Heart left ventricle (tissue), 16 donors: ENCODE results near the gene CAMTA1. TPM values are rescaled to one million over a fixed set of nuclear protein-coding genes. Genes with fewer than 3 reads are reported as not detected.

Experiments used
- ATAC-seq, 4 donors: fragments of 200-7000 bp; cut with Tn5 transposase; one replicate each; pipeline ENCODE4 v1.9.1; 2020 to 2022; ENCODE audit warnings: moderate library complexity in 4 of 4, mild to moderate bottlenecking in 3 of 4, moderate number of reproducible peaks in 1 of 4
- DNase-seq, 5 donors: peaks; one replicate each; pipeline ENCODE4 v3.0.0-alpha.2; 2020
- H3K27ac ChIP-seq, 12 donors: fragments of 200-600 bp; sonication (generic) in 4 of 12; one replicate each; pipeline versions ENCODE4 v1.5.0 to v1.8.0; 2016 to 2022; ENCODE audit warnings: mild to moderate bottlenecking in 2 of 12
- H3K27me3 ChIP-seq, 9 donors: fragments of 200-600 bp; sonication (generic) in 2 of 9; one replicate each; pipeline versions ENCODE4 v1.5.1 to v1.8.0; 2016 to 2022; ENCODE audit warnings: mild to moderate bottlenecking in 3 of 9
- H3K36me3 ChIP-seq, 9 donors: fragments of 200-600 bp; sonication (generic) in 2 of 9; one replicate each; pipeline versions ENCODE4 v1.5.0 to v1.8.0; 2018 to 2022; ENCODE audit warnings: mild to moderate bottlenecking in 2 of 9
- H3K4me1 ChIP-seq, 12 donors: fragments of 200-600 bp; sonication (generic) in 4 of 12; one replicate each; pipeline versions ENCODE4 v1.5.0 to v1.8.0; 2016 to 2022; ENCODE audit warnings: mild to moderate bottlenecking in 3 of 12
- H3K4me3 ChIP-seq, 12 donors: fragments of 200-600 bp; sonication (generic) in 4 of 12; one replicate each; pipeline versions ENCODE4 v1.5.0 to v1.8.0; 2017 to 2022; ENCODE audit warnings: mild to moderate bottlenecking in 9 of 12, moderate library complexity in 4 of 12
- H3K9me3 ChIP-seq, 12 donors: fragments of 200-600 bp; sonication (generic) in 4 of 12; one replicate each; pipeline versions ENCODE4 v1.5.0 to v1.8.0; 2016 to 2022; ENCODE audit warnings: mild to moderate bottlenecking in 1 of 12
- CTCF ChIP-seq, 12 donors: fragments of 200-600 bp; sonication (generic) in 4 of 12; IDR thresholded peaks; one replicate each; pipeline versions ENCODE4 v1.5.0 to v1.8.0; 2018 to 2022; ENCODE audit warnings: antibody characterized with exemption in 12 of 12, mild to moderate bottlenecking in 5 of 12
- POLR2A ChIP-seq, 2 donors: fragments of 450-650 bp; IDR thresholded peaks; one replicate each; pipeline ENCODE4 v1.6.1; 2017; ENCODE audit warnings: antibody characterized with exemption in 2 of 2, mild to moderate bottlenecking in 2 of 2, moderate library complexity in 2 of 2
- WGBS, 4 donors: extraction: QIAGEN DNeasy Blood & Tissue Kit in 2 of 4; methylation state at CpG; one replicate each; pipeline versions ENCODE4 v1.1.5 to v1.1.7; 2013 to 2018; 5-methylcytosine and 5-hydroxymethylcytosine counted together
- intact Hi-C, 10 donors: fragments of 100-400 bp; cut with DNase I; formaldehyde crosslinking; loops; one replicate each; pipeline versions ENCODE4 v1.11.1 to v1.14.2; 2022
- polyA plus RNA-seq, 2 donors: library from polyadenylated mRNA; stranded (reverse); fragments of 200-250 nt; gene quantifications; one replicate each; pipeline ENCODE4 v1.2.3, GENCODE V29; 2013
- total RNA-seq, 9 donors: library from RNA; depleted of rRNA in 2 of 9; stranded (reverse); fragments of >200 nt in 2 of 9; fragmentation: NEBNext Ultra II Directional in 3 of 9; extraction: Animal tissue kit (Norgen Biotek cat#: 25700) in 3 of 9; gene quantifications; one replicate each; pipeline versions ENCODE4 v1.1.0 to v1.2.4, GENCODE V29; 2016 to 2023
- donor health status: ischemic (EF 13 %, LVEDD 7.1; RV severe dilation, severe dysfunction).
- donor health status: healthy with polysubstance abuse.
- donor health status: DM: no; HTN: yes; CAD: no.
- donor health status: DM: no; HTN: no; CAD: no.
- donor health status: ischemic (EF 25% LVEDD 6.9; RV normal size, moderate dysfunction).
- donor health status: ischemic (EF 25% LVEDD 5.7; RV mildly dilated, moderate dysfunction).
- donor health status: healthy.
- donor health status: DM: yes; HTN: yes; CAD: no.
- donor health status: ischemic (EF 35%, LVEDD 5.7; RV mildly dilated, moderate dysfunction).
- donor health status: nonischemic (EF 11% LVEDD 7.7; RV severe dilation, severe dysfunction).
- donor health status: DM: yes; HTN: yes; CAD: no.
- donor health status: PGD.
- donor health status: ischemic (EF 29% LVEDD 5.4; RV normal size, mild dysfunction).
- donor health status: nonischemic (EF 23%, LVEDD 6.1; RV moderate dilation, normal function).

The CAMTA1 gene
- total and polyA plus RNA-seq, 11 donors = 114 to 303 (median 137) TPM

GRCh38 chr1:6862906-6863305 is 77.7 kb downstream of the CAMTA1 start:
- H3K36me3 ChIP-seq = peaks cover 0 to 4% (median 0%) of the 10 kb centered on the region in 9 donors
- no peaks in the 10 kb centered on the region for H3K9me3 ChIP-seq
- peaks cover 0 to 25% (median 11%) of the 10 kb centered on the region in 12 donors for H3K4me1 ChIP-seq
- intact Hi-C loops = no loop called here
- no peak overlapping the region for H3K27ac ChIP-seq
- TF ChIP-seq POLR2A (IDR thresholded peaks at IDR 0.05) (no peak), CTCF (IDR thresholded peaks at IDR 0.05) (no peak)
- DNase-seq (no peak), ATAC-seq (no peak)
- 92 to 94% (median 94%) methylated on average over 4 of the region's 4 CpGs for WGBS, 4 donors
- no peaks in the 10 kb centered on the region for H3K27me3 ChIP-seq
- no peak overlapping the region for H3K4me3 ChIP-seq

- intact Hi-C loops = no loop called here
Observed at GRCh38 chr1:6864166-6864565, 78.9 kb downstream of the CAMTA1 start.

DNA sequence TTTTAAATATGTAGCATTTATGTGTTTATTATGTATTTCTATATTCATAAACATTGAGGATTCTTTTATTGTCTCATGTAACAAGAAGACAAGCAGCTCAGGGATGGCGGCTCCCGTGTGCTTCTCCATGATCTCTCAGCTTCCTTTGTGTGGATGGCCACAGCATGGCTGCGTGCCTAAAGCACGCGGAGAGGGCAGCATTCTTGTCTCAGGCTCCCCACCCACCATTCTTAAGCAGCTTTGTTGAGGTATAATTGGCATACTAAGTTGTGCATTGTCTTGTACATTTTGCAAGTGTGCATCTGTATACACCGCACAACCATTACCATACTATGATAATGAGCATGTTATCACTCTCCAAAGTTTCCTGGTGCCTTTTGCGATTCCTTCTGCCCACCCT is 81.6 kb downstream of the CAMTA1 start:
- H3K4me1 ChIP-seq = peaks cover 0 to 27% (median 5%) of the 10 kb centered on the region in 12 donors
- no peak for ATAC-seq
- no peaks in the 10 kb centered on the region for H3K9me3 ChIP-seq
- no peak overlapping the region for H3K27ac ChIP-seq
- WGBS, 4 donors = 81 to 89% (median 85%) methylated on average over 7 of the region's 7 CpGs
- H3K36me3 ChIP-seq = peaks cover 0 to 4% (median 0%) of the 10 kb centered on the region in 9 donors
- no peak for DNase-seq
- intact Hi-C loops = no loop called here
- H3K27me3 ChIP-seq = no peaks in the 10 kb centered on the region
- no peak overlapping the region for H3K4me3 ChIP-seq
- TF ChIP-seq POLR2A (IDR thresholded peaks at IDR 0.05) = no peak

More at GRCh38 chr1:6864166-6864565, 78.9 kb downstream of the CAMTA1 start:
- H3K27ac ChIP-seq = no peak overlapping the region
- ATAC-seq = no peak
- H3K4me3 ChIP-seq = no peak overlapping the region
- DNase-seq = no peak
- H3K9me3 ChIP-seq = no peaks in the 10 kb centered on the region
- H3K27me3 ChIP-seq = no peaks in the 10 kb centered on the region
- H3K36me3 ChIP-seq = peaks cover 0 to 4% (median 0%) of the 10 kb centered on the region in 9 donors
- 84 to 94% (median 93%) methylated on average over 5 of the region's 5 CpGs for WGBS, 4 donors
- TF ChIP-seq CTCF (IDR thresholded peaks at IDR 0.05) = no peak
- TF ChIP-seq POLR2A (IDR thresholded peaks at IDR 0.05) = no peak
- H3K4me1 ChIP-seq = peaks cover 0 to 33% (median 15%) of the 10 kb centered on the region in 12 donors

- no peak for ATAC-seq
- Histone ChIP-seq H3K4me3 (no peak overlapping the region), H3K4me1 (peaks cover 0 to 27% (median 5%) of the 10 kb centered on the region in 12 donors), H3K27me3 (no peaks in the 10 kb centered on the region), H3K36me3 (peaks cover 0 to 4% (median 0%) of the 10 kb centered on the region in 9 donors), H3K27ac (no peak overlapping the region), H3K9me3 (no peaks in the 10 kb centered on the region)
- 82 to 93% (median 88%) methylated on average over 5 of the region's 5 CpGs for WGBS, 4 donors
- intact Hi-C loops = no loop called here
- DNase-seq = no peak
- TF ChIP-seq CTCF (IDR thresholded peaks at IDR 0.05) (no peak), POLR2A (IDR thresholded peaks at IDR 0.05) (no peak)
Observed at GRCh38 chr1:6867321-6867720, 82.1 kb downstream of the CAMTA1 start.
